ENCODE measurements around the gene ULK4.

GRCh38 chr3:41612853-41613252 is 349.1 kb downstream of the ULK4 start:
- TF ChIP-seq CTCF (IDR thresholded peaks at IDR 0.05) (no peak), POLR2A (IDR thresholded peaks at IDR 0.05) (no peak), EP300 (IDR thresholded peaks at IDR 0.05) (no peak)
